ENCODE measurements around the gene NUDT6.
"Not testable (repeated sequence)": the region's sequence is repeated elsewhere in the genome, so short reads cannot be mapped to it uniquely, and the experiment has no call there.

The NUDT6 gene, protein sequence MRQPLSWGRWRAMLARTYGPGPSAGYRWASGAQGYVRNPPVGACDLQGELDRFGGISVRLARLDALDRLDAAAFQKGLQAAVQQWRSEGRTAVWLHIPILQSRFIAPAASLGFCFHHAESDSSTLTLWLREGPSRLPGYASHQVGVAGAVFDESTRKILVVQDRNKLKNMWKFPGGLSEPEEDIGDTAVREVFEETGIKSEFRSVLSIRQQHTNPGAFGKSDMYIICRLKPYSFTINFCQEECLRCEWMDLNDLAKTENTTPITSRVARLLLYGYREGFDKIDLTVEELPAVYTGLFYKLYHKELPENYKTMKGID

DNA sequence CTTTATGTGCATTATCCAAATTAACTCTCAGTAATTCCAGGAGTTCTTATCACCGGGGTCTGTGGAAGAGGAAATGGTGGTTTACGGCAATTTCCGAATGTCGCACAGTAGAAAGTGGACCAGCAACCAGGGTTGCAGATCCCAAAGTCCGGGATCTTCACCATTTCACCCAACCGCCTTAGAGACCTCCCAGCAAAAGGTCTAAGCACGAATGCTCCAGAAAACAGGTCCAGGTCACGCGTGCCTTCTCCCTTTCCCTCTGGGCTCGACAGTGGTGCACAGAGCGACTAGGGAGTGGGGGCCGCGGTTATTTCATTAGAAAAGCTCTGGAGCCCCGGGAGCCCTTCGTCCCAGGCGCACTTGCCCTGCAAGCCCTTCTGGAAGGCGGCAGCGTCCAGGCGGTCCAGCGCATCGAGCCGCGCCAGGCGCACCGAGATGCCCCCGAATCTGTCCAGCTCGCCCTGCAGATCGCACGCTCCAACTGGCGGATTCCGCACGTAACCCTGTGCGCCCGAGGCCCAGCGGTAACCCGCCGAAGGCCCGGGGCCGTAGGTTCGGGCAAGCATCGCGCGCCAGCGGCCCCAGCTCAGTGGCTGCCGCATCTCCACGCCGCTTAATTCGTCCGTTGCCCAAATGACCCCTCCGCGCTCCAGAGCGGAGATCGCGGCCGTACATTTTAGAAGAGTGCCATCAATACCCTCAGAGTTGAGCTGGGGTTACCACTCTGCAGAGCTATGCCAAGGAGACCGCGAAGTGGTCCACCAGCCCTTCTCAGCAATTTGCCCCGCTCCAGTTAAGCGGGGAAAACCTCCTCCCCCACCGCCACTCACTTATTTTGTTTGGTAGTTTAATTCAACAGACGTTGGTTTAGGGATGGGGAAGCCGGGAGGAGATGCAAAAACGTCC, at the start of gene NUDT6:
TSS of gene NUDT6 (minus strand) at position 627 of the 906 bp plus-strand sequence. CDS start at position 602, 25 bp downstream.
- DNase-seq (ENCODE audit: low read depth) = peak; percentile 10

DNA sequence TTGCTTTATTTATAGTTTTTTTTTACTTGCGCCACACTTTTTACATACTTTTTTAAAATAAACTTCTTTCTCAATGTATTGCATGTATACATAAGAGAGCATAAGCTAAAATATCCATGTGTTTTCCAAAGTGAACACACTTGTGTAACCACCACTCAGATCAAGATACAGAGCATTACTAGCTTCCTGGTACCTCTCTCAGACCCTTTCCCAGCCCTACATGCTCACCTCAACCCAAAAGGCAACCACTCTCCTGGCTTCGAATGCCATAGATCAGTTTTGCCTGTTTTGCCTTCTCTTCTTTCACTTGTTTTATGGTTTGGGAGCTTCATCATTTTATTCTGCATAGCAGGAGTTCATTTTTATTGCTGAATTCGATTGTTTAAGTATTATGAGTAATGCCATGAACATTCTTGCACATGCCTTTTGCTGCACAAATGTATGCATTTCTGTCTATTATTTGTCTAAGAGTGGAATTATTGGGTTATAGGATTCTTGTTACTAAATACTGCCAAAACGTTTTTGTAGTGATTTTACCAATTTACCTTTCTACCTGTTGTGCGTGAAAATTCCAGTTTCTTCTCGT, 45.9 kb upstream of the NUDT6 start:
- no peak for DNase-seq (ENCODE audit: low read depth)

DNA sequence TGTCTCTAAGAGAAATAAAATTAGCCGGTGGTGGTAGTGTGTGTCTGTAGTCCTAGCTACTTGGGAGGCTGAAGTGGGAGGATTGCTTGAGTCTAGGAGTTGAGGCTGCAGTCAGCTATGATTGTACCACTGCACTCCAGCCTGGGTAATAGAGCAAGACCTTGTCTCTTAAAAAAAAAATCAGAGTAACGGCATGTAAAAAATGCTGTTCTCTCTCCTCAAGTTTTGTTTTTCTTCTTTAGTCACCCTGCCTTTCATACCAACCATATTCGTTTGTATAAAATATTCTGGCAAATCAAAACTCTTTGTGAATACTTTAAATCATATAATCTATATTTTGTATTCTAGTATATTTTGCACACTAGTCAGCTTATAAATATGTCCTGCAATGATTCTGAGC, 44.8 kb upstream of the NUDT6 start:
- no peak for DNase-seq (ENCODE audit: low read depth)

DNA sequence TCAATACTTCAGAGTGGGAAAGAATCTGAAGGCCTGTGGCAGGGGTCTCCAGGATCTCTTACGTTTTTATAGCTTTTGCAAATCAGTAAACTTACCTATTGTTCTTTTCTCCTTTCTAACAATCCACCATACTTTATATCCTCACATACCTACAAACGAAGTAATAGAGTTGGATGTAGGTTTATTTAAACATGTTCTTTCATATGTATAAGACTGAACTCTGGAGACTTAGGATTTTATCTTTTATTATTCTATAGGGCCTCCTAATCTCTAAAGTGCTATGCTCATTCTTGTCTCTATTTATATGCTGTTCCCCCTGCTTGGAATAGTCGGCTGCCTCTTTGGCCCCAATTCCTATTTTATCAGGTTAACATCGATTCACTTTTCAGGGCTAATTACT, 43.8 kb upstream of the NUDT6 start:
- DNase-seq (ENCODE audit: low read depth) = no peak

DNA sequence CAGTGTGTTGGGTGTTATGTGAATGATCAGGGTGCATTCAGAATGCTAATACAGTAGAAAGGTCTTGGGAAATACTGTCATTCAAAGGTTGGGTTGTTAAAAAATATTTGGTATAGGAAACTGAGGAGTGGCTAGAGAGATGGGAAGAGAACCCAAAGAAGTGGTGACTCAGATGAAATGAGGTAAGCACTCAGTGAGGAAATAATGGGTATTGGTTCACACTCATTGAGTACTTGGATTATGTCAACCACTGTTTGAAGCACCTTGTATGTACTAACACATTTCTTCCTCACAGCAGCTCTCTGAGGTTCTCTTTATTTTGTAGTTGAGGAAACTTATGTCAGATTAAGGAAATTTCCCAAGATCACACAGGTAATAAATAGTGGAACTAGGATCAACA, 40.8 kb upstream of the NUDT6 start:
- no peak for DNase-seq (ENCODE audit: low read depth)

DNA sequence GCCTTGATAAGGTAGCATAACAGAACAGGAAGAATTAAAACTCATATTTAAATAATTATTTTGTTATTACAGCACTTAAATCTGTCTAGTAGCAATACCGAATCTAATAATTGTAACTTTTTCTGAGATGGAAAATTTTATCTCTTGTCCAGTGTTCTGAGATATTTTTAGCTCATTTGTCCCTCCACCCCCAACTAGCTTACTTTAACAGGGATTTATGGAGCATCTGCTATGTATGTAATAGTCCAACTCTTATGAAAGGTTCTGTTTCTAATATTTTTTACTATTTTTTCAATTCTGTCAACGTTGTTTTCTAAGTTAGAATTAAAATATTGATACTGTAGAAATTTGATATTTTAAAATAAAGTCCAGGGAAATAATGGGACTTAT, 38.2 kb upstream of the NUDT6 start:
- no peak for DNase-seq (ENCODE audit: low read depth)

DNA sequence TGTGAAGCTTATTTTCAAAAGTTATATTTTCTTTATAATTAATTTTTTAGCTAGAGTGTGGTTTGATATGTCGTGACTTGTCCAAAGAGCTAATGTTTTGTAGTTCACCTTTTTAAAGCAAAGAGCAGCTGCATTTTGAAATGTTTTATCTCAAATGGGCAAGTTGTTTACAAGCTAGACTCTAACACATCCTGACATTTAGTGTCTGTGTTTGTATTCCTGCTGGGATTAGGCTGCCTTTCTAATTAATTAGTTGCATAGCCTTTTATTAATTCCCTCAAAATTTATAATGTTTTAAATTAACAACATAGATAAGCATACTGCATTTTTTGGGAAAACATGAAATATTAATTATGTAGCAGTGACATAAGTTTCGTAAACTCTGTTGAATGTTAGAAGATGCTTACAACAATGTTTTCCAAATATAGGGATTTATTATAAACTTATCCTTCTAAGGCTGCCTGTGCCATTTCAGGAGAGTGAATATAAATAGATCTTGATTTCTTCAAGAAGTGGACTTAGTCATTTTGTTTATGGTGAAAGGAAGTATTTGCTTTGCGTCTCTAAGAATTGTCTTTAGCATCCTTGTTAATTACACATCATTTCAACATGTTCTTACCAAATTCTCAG, 37.7 kb upstream of the NUDT6 start:
- no peak for DNase-seq (ENCODE audit: low read depth)

DNA sequence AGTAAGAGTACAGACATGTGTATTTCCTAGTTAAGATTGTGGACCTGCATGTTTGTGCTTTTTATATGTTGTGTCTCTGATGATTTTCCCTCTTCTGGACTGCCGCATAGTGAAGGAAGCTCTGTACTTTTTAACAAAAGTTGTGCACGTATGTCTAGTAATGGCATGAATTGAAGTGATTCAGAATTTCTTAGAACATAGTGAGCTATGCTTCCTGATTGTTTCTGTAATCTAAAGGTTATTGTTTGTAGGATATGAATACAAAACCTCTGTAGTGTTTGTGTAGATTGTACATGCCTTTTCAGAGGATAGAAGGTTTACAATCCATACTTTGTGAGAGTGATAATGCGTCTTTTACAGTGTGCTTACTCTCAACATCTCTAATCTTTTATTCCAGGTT, 37.0 kb upstream of the NUDT6 start:
- no peak for DNase-seq (ENCODE audit: low read depth)

DNA sequence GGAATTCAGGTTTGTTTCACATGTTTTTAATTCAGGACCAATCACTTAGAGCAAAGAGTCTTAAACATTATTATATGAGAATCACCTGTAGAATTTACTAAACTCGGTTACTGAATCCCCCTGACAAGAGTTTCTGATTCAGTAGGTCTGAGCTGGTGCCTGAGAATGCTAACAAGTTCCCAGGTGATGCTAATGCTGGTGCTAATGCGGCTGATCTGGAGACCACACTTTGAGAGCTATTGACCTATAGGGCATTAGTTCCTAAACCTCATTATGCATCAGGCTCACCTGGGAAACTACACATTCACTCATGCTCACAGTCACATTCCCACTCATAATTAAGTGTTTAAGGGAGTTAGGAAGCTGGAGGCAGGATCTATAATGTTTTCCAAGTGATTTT, 36.1 kb upstream of the NUDT6 start:
- DNase-seq (ENCODE audit: low read depth) = no peak

DNA sequence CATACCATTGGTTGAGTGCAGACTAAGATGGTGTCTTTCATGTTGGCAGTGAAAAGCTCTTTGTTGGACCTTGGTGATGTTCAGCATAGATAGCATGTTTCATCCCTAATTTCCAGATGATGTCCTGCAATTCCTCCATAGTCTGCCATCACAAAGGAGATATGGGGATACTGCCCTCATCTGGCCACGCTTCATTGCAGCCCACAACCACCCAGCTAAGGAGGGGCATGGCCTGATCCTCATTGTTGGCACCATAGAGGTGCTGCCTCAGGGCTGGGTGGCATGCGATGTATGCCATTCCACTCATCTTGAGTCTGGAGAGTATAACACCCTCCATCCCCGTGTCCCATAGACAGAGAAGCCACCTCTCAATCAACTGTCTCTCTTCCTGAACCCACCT, 31.5 kb upstream of the NUDT6 start:
- DNase-seq (ENCODE audit: low read depth) = no peak

DNA sequence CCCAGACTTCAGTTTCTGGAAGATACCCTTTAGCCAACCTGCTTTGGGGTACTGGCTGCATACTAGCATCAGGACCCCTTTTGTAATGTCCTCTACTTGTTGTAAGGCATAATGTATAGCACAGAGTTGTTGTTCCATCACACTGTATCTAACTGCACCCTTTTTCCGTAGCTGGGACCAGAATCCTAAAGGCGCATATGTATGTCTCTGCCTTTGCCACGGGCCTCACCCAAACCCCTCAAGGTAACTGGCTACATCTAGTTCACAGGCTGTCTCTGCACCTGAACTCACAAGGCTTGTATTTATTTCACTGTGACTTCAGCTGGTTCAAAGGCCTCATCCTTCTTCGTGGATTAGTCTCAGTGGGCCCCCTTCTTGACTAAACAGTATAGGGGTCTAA, 29.6 kb upstream of the NUDT6 start:
- no peak for DNase-seq (ENCODE audit: low read depth)

DNA sequence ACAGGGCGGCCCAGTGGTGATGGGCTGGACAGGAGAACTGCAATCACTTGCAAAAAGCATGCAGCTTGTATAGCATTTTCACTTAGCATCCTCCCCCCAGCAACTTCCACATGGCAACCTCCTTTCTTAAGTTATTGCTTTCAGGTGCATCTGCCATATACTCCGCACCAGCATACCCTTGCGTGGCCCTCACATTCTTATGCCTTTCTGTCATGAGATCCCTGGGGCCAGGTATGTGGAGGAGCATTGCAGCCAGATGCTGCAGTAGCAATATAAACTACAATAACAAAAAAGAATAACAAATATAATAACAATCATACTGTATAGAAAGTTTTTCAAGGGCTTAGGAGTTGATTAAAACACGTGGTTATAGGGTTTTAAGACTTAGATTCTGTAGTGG, 26.3 kb upstream of the NUDT6 start:
- DNase-seq (ENCODE audit: low read depth) = no peak

DNA sequence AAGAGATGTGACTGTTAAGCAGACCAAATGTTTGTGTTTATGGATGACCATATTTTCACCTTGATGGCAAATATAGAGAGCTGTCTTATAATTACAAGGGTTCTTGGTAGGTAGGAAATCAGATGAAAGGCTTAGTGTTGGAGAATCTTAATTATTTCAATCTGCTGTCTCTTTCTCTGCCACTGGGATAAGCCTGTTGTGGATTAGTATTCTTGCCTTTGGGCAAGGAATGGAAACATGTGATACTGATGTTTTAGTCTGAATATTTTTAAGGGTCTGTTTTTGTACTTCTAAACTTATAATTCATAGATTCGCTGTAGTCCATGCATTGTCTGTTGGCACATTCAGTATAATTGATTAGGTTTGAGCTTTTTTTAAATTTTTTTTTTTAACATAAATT, 23.7 kb upstream of the NUDT6 start:
- no peak for DNase-seq (ENCODE audit: low read depth)

DNA sequence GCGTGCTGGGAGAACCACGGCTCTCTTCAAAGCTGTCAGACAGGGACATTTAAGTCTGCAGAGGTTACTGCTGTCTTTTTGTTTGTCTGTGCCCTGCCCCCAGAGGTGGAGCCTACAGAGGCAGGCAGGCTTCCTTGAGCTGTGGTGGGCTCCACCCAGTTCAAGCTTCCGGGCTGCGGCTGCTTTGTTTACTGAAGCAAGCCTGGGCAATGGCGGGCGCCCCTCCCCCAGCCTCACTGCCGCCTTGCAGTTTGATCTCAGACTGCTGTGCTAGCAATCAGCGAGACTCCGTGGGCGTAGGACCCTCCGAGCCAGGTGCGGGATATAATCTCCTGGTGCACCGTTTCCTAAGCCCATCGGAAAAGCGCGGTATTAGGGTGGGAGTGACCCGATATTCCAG, 22.7 kb upstream of the NUDT6 start:
- DNase-seq (ENCODE audit: low read depth) = not testable (repeated sequence)

DNA sequence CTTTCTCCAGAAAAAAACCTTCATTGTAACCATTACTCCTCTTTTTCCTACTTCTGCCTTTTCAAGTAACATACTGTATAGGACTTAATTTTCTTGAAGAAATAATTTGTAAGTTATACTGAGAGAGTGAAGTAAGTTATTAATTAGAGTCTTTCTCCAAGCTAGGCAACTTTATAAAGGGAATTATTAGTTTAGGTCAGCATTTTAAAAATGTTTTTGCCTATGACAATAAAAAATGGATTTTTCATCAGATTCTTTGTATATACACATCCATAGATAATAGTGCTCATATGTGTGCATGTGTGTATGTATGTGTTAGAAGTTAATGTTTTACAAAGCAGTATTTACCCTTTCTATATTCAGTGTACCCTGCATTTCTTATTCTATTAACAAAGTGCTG, 10.4 kb upstream of the NUDT6 start:
- DNase-seq (ENCODE audit: low read depth) = no peak

DNA sequence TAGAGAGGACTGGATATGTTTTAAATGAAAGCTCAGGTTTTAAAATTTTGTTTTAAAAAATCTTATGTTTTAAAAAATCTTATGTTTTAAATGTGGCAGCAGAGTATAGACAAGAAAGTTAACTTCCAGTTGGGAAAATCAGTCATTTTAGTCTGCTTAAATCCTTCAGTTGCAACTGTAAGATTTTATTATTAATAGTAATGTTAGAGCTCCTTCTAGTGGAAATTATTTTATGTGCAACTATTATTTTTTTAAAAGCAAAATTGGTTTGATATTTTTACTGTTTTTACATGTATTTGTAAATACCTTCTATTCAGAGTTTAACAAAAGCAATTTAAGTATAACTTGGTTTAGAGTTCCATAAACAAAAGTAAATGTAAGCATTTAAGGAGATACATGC, 8.5 kb upstream of the NUDT6 start:
- DNase-seq (ENCODE audit: low read depth) = no peak

DNA sequence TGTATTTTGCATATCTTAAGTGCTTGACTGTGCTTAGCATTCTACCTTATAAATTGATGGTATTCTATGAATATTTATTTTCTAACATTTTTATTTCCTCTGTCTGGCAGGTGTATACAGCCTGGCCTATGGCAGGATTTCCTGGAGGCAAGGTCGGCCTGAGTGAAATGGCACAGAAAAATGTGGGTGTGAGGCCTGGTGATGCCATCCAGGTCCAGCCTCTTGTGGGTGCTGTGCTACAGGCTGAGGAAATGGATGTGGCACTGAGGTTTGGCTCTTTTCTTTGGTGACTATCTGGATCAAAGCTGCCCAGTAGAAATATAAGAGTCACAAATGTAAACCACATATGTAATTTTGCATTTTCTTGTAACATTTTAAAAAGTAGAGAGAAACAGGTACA, 6.5 kb upstream of the NUDT6 start:
- no peak for DNase-seq (ENCODE audit: low read depth)

DNA sequence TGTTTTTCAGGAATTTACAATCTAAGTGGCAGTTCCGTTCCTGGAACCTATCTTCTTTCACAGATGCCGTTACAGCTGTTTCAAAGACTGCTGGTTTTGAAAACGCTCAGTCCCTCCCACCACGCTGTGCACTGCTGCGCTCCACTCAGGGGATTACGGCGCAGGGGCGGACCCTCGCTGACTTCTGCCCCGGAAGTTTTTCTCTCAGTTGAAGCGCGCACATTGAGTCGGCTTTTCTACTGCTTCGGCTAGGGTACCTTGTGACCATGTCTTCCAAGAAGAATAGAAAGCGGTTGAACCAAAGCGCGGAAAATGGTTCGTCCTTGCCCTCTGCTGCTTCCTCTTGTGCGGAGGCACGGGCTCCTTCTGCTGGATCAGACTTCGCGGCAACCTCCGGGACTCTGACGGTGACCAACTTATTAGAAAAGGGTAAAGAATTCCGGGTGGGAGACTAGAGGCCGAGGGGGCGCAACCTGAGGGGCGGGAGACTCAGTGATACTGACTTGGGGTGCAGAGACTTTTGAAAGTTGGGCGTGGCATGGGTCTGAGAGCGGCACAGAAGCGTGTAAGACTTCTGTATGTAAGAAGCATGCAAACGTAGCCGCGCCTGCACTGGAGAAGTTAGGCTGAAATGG, 597 bp upstream of the NUDT6 start:
- DNase-seq (ENCODE audit: low read depth) = peak; percentile 61

DNA sequence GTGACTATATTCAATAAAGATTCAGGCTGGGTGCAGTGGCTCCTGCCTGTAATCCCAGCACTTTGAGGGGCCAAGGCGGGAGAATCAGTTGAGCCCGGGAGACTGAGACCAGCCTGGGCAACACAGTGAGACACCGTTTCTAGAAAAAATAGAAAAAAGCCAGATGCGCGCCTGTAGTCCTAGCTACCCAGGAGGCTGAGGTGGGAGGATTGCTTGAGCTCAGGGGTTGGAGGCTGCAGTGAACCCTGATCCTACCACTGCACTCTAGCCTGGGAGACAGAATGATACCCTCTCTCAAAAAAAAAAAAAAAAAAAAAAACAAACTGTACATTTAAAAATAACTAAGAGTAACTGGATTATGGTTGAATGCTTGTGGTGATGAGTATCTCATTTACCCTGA, 1.1 kb downstream of the NUDT6 start:
- DNase-seq (ENCODE audit: low read depth) = no peak

DNA sequence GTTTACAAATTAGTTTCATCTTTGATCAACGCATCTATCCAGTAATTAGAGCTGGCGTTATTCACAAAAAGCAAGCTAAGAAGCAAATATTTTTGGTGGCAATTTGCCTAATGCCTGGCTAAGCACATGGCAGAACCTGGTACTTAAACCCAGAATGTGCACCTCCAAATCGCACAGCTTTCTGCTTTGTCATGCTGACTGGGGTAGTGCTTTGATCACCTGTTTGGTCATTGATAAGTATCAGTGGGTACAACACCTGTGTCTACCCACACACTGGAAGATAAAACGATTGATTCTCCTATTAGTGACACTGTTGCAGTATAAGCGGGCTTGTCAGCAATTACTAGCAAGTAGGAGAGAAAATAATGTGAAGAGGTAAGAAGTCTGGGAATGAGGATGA, 1.9 kb downstream of the NUDT6 start:
- DNase-seq (ENCODE audit: low read depth) = no peak

DNA sequence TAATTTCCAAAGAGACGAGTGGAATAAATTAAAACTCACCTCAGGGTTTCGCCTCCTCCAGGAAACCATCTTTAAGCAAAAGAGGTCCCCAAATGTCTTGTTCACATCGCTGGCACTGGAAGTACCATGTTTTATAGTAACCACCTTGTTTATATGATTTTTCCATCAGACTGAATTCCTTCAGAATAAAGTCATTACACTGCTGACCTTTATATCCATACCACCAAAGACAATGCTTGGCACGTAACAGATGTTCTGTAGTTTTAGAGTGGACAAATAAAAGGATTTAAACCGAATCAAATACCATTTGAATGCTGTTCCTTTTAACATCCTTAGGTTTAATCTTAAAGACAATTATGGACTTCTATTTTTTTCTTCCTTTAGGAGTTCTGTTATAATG, 4.7 kb downstream of the NUDT6 start:
- DNase-seq (ENCODE audit: low read depth) = no peak

DNA sequence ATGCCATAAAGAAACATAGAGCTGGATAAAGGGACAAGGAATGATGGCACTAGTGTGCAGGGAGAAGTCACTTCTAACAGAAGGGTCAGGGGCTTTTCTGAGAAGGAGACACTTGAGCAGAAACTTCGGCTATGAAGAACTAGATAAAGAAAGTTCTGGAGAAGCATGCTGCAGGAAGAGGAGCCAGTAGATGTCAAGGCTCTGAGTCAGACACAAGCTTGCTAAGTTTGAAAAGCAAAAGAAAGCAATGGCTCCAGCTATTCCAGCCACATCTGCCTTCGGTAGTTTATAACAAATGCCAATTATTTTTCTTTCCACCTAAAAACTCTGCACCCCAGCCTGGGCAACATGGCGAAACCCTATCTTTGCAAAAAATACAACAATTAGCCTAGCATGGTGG, 7.5 kb downstream of the NUDT6 start:
- no peak for DNase-seq (ENCODE audit: low read depth)
